ENCODE measurements around the gene KBTBD7.

GRCh38 chr13:41241626-41242025 lies 47.3 kb upstream of the KBTBD7 start:
- TF ChIP-seq CTCF (IDR thresholded peaks at IDR 0.05) (no peak), POLR2A (IDR thresholded peaks at IDR 0.05) (no peak)

All from heart left ventricle (tissue), 13 donors.